HepG2 (cell line): ENCODE results near the gene RPS23. TPM values are rescaled to one million over a fixed set of nuclear protein-coding genes. Genes with fewer than 3 reads are reported as not detected.

Source experiments
- BRCA1 ChIP-seq: sonication (generic); formaldehyde crosslinking; IDR thresholded peaks from 2 replicates; pipeline ENCODE4 v1.4.0; 2020; ENCODE audit warnings: missing genetic modification reagents
- CHD4 ChIP-seq: fragments of 200-600 bp; sonication (generic); IDR thresholded peaks from 2 replicates; pipeline ENCODE4 v1.7.0; 2017; ENCODE audit warnings: mild to moderate bottlenecking, low read length, borderline replicate concordance
- EEA1 ChIP-seq: sonication (generic); formaldehyde crosslinking; IDR thresholded peaks from 2 replicates; pipeline ENCODE4 v1.5.1; 2020; ENCODE audit warnings: mild to moderate bottlenecking, missing genetic modification reagents, borderline replicate concordance
- GMEB2 ChIP-seq: IDR thresholded peaks from 2 replicates; pipeline ENCODE4 v1.6.1; 2016; ENCODE audit warnings: missing biosample characterization, missing genetic modification reagents, low read depth
- JUNB ChIP-seq: sonication (generic); formaldehyde crosslinking; IDR thresholded peaks from 2 replicates; pipeline ENCODE4 v1.8.0; 2022; ENCODE audit warnings: missing genetic modification reagents, mild to moderate bottlenecking, borderline replicate concordance
- MAF1 ChIP-seq: sonication (generic); formaldehyde crosslinking; IDR thresholded peaks from 2 replicates; pipeline ENCODE4 v1.5.0; 2020; ENCODE audit warnings: missing genetic modification reagents, borderline replicate concordance
- ZNF564 ChIP-seq: sonication (generic); formaldehyde crosslinking; IDR thresholded peaks from 2 replicates; pipeline ENCODE4 v1.8.1; 2023; ENCODE audit warnings: mild to moderate bottlenecking, missing genetic modification reagents
- ZNF773 ChIP-seq: sonication (generic); formaldehyde crosslinking; IDR thresholded peaks from 2 replicates; pipeline ENCODE4 v1.4.0; 2020; ENCODE audit warnings: missing genetic modification reagents, borderline replicate concordance
- polyA plus RNA-seq, 8 experiments: library from polyadenylated mRNA; depleted of rRNA in 3 of 8; stranded (reverse) in 7 of 8; unstranded in 1 of 8; fragments of >200 nt; fragmentation: Illumina TruSeq in 4 of 8; extraction: Trizol in 4 of 8; gene quantifications; 2 replicates each; pipeline versions ENCODE4 v1.2.1 to v1.2.3, GENCODE V29; 2011 to 2016; ENCODE audit warnings: low read depth in 4 of 8, missing spikeins in 1 of 8, mixed read lengths in 1 of 8; ENCODE audit not compliant: insufficient read depth in 1 of 8
- total RNA-seq, 5 experiments: library from RNA; depleted of rRNA; stranded (reverse); fragments of >200 nt; fragmentation: Illumina TruSeq; extraction: Trizol; gene quantifications; 2 replicates each; pipeline ENCODE4 v1.2.3, GENCODE V29; 2016; ENCODE audit warnings: low read depth in 1 of 5
- TF ChIP-seq, protein P1 (sequence below): sonication (generic); formaldehyde crosslinking; IDR thresholded peaks from 2 replicates; pipeline ENCODE4 v1.5.1; 2020; ENCODE audit warnings: missing genetic modification reagents, mild to moderate bottlenecking, borderline replicate concordance
- TF ChIP-seq, protein P2 (sequence below): sonication (generic); formaldehyde crosslinking; IDR thresholded peaks from 2 replicates; pipeline ENCODE4 v1.4.0; 2020; ENCODE audit warnings: missing genetic modification reagents

Gene RPS23
- total and polyA plus RNA-seq, 2 of the 13 experiments (the other 11 are each of a cell fraction or from before 2014, with no cell fraction given): 3,088 to 3,235 TPM

DNA sequence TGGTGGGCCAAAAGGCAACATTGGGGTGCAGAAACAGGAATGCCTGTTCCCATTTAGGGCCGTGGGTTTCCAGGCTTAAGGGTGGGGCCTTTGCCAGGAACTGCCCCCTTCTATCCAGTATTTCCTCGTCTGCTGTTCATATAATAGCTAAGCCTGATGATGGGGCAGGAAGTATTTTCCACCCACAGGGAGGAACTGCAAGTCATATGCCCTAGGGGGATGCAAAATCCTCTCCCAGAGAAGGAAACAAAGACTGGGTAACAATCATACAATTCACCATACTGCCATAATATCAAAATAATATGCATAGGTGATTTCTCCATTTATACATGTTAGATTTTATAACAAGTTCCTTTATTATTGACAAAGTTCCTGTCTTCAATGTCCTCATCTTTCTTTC, 20.5 kb upstream of the RPS23 start (continued):
- TF ChIP-seq, protein P1, sequence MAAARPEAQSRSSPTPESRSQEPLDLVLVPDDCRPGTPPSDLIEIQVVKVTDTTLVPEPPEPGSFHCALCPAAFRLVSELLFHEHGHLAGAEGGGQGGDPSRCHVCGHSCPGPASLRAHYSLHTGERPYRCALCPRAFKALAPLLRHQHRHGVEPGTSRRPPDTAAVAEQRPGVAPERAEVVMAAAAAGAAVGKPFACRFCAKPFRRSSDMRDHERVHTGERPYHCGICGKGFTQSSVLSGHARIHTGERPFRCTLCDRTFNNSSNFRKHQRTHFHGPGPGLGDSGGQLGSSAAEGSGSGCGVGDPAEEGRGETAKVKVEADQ: no peak
- TF ChIP-seq BRCA1 (no peak), ZNF773 (CRISPR knock-in tag) (no peak), GMEB2 (CRISPR knock-in tag) (no peak), ZNF564 (CRISPR knock-in tag) (no peak), EEA1 (no peak), MAF1 (CRISPR knock-in tag) (no peak), JUNB (CRISPR knock-in tag) (no peak), CHD4 (no peak)
- TF ChIP-seq, protein P2, sequence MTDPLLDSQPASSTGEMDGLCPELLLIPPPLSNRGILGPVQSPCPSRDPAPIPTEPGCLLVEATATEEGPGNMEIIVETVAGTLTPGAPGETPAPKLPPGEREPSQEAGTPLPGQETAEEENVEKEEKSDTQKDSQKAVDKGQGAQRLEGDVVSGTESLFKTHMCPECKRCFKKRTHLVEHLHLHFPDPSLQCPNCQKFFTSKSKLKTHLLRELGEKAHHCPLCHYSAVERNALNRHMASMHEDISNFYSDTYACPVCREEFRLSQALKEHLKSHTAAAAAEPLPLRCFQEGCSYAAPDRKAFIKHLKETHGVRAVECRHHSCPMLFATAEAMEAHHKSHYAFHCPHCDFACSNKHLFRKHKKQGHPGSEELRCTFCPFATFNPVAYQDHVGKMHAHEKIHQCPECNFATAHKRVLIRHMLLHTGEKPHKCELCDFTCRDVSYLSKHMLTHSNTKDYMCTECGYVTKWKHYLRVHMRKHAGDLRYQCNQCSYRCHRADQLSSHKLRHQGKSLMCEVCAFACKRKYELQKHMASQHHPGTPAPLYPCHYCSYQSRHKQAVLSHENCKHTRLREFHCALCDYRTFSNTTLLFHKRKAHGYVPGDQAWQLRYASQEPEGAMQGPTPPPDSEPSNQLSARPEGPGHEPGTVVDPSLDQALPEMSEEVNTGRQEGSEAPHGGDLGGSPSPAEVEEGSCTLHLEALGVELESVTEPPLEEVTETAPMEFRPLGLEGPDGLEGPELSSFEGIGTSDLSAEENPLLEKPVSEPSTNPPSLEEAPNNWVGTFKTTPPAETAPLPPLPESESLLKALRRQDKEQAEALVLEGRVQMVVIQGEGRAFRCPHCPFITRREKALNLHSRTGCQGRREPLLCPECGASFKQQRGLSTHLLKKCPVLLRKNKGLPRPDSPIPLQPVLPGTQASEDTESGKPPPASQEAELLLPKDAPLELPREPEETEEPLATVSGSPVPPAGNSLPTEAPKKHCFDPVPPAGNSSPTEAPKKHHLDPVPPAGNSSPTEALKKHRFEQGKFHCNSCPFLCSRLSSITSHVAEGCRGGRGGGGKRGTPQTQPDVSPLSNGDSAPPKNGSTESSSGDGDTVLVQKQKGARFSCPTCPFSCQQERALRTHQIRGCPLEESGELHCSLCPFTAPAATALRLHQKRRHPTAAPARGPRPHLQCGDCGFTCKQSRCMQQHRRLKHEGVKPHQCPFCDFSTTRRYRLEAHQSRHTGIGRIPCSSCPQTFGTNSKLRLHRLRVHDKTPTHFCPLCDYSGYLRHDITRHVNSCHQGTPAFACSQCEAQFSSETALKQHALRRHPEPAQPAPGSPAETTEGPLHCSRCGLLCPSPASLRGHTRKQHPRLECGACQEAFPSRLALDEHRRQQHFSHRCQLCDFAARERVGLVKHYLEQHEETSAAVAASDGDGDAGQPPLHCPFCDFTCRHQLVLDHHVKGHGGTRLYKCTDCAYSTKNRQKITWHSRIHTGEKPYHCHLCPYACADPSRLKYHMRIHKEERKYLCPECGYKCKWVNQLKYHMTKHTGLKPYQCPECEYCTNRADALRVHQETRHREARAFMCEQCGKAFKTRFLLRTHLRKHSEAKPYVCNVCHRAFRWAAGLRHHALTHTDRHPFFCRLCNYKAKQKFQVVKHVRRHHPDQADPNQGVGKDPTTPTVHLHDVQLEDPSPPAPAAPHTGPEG: no peak
